T-helper 1 cell treated with Interleukin-12 subunit alpha and Interleukin-12 subunit beta and Interleukin-4 antibody, amounts not matched to agents 30 ng/mL and 1 ng/mL, for 36 hours (primary cell): ENCODE data around the gene ANXA2. TPM values are rescaled to one million over a fixed set of nuclear protein-coding genes. Genes with fewer than 3 reads are reported as not detected.

Source experiments
- intact Hi-C: fragments of 100-400 bp; cut with micrococcal nuclease; formaldehyde crosslinking; loops from one replicate; pipeline ENCODE4 v1.15.1; 2024
- total RNA-seq: library from RNA; stranded (reverse); gene quantifications from 2 replicates; pipeline ENCODE4 v1.2.3, GENCODE V29; 2022

The ANXA2 gene
- total RNA-seq, 1 donor from 2014 or later, result 418 TPM

DNA sequence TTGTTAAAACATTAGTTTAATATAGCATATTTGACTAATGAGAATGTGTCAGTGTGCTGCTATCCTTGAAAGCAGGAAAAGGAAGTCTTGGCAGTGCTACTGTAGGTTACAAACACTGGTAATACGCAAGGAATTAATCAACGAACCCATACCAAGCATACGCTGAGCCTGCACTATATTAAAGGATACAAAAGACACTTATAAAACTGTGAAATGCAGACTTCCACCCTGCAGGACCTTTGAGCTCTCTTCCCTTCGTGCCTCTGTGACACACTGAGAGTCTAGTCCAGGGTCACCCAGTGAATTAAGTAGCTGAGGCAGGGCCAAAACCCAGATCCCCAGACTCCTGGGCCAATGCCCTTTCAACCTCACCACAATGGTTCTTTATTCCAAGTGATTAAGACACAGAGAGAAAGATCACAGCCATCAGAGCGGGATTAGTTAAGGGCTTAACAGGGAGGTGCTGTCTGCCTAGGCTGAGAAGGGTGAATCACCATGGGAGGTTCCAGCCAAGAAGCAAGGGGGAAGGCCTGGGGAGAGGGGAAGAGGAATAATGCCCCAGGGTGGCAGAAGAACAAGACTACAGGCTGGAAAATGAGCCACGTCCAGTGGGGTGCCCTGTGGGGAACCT, 6.8 kb downstream of the ANXA2 start:
- intact Hi-C loops, result loop anchor here (10.0 kb wide), 1 partner anchor 596 kb away; no protein-coding TSS in a partner anchor

DNA sequence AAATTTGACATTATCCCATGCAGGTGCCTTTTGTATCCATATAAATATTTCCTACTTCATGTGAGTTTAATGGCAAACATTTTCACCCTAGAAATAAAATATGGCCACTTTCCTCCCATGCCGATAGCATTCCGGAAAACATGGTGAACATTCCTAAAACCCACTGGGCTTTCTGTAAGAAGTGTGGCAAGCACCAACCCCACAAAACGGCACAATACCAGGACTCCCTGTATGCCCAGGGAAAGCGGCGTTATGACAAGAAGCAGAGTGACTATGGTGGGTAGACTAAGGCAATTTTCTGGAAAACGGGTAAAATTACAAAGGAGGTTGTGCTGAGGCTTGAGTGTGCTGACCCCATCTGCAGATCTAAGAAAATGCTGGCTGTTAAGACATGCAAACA, 7.6 kb downstream of the ANXA2 start:
- intact Hi-C loops, result loop anchor here (10.0 kb wide), 1 partner anchor 595 kb away; no protein-coding TSS in a partner anchor

DNA sequence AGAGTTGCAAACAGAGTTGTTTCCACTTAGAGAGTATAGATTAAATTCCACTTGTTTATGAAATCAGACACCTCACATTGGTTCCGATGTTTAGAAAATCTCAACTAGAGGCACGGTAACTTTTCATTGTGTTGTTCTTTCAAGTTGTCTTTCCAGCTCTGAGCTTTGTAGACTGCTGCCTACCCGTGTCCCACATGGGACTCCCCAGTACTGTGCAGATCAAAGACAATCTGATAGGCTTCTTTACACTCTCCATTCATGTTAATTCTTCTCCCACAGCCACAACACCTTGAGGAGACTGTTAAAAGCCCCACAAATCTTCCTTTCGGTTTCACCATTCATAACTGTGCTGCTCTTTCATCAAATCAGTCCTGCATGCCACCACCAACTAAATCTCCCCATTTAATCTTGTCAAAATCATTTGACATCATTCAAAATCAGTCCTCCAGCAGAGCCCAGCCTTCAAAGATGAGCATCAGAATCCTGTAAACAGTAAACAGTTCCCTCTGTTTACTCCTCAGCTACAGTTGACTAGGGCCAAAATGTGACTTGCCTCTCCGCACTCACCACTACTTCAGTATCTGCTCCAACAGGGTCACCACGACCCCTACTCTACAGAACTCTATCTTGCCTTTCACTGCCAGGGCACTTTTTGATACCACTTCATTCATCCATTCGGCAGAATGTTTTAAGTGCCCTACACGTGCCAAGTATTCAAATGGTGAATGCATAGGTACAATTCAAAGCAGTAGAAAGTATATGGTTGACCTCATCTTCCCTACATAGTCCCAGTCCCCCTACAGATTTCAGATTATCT, 8.3 kb downstream of the ANXA2 start:
- intact Hi-C loops, result loop anchor here (1.0 to 10.0 kb wide), 10 partner anchors 9 to 700 kb away; partner anchors contain the start of genes BNIP2 and ICE2

DNA sequence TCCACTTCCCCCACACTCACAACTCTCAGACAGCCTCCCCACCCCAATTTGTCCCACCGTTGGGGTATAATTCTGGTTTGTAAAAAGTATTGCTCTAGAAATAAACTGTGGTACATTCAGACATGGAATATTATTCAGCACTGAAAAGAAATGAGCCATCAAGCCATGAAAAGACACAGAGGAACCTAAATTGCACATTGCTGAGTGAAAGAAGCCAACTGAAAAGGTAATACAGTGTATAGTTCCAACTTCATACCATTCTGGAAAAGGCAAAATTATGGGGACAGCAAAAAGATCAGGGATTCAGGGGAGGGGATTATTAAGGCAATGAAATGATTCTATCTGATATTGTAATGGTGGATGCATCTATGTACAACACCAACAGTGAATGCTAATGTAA, 10.5 kb downstream of the ANXA2 start:
- intact Hi-C loops, result no loop called here

DNA sequence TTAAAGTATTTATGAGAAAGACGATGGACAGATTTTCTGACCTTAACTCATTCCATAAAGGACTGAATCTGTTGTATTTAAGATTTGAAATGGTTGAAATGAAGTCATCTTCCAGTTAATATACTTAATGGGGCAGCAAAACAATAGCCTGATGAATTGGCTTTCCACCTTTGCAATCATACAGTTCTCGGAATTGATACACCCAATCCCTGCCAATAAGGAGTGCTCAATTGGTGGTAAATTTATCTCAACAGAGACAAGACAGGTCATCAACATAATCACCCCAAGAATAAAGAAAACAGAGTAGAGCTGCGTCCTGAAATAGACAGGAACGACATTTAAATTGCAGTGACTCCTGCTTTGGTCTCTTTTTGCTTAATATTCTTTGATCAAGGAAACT, 11.2 kb downstream of the ANXA2 start:
- intact Hi-C loops, result no loop called here

DNA sequence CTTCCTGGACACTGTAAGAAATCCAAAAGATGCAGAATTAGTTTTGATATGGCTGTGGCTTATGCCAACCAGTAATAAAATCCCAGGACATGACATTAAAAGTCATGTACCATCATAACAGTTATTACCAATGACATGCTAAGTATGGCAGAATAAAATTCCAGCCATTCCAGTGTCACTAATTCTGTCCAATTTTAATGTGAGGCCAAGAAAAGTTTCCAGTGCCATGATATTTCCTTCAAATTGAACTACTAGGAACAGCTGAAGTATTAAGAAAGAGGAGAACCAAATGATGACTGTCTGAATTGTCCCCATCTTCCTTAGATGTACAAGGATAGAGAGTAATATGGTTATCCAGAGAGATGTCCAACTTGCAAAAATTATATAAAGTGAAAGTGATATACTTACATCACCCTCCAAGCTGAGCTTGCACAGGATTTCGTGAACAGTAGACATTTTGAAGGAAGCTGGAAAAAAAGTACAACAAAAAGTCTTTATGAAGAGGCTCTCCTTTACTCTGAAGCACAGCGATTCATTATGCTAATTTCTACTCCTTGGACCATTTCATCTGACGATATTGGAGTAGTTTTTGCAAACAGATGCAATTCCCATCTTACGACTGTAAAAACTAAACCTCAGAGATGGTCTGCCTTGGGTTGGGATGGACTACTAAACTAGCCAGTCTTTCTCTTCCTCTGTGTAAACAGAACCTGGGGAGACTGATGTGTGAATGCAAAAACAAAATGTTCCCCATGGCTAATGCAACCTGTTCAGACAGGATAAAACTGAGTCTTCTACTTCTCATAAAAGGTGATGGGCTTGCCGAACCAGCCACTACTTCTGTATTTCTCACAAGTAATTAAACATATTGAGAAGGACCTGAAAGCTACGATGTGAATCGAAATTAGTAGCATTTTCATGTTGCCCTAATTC, 11.9 kb downstream of the ANXA2 start:
- intact Hi-C loops, result no loop called here

DNA sequence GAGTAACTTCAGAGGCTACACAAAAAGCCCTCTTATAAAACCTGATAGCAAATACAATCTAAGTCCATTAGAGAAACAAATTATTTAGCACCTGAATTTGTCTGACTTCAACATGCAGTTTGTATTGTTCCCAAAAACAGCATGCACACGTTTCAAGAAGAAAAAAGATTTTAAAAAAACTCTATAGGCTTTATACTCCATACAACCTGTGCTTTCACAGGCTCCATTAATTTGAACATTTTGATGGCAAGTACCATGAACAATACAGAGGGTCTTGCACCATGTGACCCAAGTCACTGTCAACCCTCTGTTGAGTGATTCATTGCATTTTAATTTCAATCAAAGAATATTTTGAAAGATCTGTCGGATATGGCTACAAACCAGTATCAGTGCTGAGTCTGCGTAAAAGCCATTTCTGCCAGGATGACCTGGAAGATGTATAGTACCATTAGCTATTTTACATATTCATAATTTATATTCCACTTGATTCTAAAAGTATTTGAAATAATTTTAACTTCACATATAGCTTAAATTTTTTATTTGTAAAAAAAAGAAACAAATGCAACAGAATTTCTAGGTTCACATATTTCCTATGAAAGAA, 13.2 kb downstream of the ANXA2 start:
- intact Hi-C loops, result no loop called here

DNA sequence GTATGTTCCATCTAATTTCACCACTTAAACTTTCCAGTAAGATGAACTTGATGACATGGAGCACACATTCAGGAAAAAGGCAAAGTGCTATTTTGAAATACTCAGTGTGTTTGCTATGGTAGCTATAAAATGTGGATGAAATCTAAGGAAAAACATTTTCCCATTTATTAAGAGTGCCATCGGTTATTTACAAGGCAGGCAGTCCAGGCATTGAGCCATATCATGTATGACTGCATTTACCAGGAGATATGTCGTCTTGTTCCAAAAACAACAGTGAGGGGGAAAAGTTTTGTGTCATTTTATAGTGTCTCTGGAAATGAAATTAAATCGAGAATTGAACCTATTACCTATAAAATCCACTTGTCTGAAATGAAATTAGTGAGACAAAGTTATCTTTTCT, 13.7 kb downstream of the ANXA2 start:
- intact Hi-C loops, result no loop called here

DNA sequence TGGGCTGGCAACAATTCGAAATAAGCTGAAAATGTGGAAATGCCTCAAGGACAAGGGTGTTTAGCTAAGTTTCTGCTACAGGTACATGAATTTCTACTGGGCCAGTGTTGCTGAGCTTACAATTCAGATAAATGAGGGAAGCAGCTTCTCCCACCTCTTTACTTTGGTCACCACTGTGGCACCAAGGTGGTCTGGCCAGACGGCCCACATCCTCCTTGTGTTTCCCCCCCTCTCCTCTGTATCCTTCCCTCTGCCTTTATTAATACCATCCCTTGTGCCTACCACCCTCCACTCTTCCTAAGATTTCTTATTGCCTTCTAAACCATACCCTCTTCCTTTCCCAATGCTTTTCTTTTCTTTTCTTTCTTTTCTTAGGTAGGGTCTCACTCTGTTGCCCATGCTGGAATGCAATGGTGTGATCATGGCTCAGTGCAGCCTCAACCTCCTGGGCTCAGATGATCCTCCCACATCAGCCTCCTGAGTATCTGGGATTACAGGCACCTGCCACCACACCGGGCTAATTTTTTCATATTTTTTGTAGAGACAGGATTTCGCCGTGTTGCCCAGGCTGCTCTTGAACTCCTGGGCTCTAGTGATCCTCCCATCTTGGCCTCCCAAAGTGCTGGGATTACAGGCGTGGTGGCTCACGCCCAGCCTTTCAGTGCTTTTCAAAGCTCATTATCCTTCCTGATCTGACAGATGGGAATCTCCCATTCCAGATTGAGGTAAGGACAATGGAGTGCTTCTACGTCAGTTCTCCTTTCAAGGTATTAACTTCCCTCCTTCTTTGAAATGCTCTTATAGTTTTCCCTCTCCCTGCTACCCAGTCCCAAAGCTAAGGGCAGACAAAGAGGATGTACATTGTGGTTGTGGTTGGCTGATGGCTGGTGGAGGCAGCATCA, 14.8 kb downstream of the ANXA2 start:
- intact Hi-C loops, result no loop called here

DNA sequence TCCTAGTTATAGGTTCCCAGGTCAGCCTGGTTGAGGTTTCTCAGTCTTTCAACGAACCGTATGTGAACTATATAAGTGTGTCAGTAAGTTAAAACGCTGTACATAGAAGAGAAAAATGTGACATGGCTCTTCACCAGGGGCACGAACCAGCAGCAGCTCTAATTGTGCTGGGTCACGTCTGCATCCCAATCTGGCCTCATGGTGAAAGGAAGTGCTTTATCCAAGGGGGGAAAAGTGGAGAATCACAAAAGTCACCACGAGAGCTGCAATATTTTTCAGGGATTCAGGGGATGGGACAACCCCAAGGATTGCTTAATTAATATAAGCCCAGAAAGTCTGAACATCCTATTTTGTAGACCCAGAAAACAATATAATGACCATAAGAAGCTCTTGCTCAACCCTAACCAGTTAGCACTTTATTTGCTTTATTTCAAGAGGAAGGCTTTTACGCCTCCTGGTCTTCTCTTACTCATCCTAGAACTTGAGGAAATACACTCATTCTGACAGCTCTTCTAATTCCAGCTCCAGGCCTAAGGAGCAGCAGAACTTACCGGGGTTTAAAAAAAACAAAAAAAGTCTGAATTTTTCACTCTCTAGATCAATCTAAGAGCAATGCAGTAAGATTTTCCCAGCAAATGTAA, 16.5 kb downstream of the ANXA2 start:
- intact Hi-C loops, result no loop called here

DNA sequence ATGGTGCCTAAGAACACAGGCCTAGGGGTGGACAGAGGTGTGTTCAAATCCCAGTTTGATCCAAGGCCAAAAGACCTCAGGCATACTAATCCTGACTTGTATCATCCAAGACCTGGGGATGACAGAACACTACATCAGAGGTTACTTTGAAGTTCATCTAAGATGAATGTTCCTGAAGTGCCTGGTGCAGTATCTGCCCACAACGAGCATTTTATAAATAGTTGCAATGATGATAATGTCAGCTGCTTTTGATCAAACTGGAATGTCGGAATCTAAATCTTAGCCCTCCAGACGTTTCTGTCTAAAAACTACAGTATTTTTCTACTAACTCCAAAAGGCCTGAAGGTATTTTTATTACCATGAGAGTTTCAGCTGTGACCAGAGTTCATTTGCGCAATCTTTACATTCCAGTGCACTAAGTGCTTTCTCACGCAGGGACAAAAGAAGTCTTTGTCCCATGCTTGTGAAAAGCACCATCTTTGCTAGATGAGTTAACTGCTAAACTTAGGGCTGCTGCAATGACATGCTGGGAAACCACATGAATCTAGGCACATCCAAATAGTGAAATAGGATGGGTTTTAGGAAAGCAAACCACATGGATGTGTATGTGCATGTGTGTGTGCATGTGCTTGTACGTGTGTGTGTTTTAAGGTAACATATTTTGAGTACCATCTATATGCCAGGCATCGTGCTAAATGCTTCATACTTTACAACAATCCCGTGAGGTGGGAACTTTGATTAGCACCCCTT, 18.1 kb downstream of the ANXA2 start:
- intact Hi-C loops, result no loop called here

DNA sequence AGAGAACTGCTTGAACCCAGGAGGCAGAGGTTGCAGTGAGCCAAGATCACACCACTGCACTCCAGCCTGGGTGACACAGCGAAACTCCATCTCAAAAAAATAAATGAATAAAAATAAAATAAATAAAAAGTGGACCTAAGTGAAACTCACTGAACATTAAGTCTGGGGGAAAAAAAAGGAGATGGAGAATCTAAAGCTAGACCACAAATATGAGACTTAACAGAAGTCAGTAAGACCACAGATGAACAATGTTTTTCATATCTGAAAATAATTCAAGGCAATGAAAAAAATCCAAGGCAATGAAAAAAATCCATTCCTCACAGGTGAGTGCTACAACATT, 18.6 kb downstream of the ANXA2 start:
- intact Hi-C loops, result no loop called here

DNA sequence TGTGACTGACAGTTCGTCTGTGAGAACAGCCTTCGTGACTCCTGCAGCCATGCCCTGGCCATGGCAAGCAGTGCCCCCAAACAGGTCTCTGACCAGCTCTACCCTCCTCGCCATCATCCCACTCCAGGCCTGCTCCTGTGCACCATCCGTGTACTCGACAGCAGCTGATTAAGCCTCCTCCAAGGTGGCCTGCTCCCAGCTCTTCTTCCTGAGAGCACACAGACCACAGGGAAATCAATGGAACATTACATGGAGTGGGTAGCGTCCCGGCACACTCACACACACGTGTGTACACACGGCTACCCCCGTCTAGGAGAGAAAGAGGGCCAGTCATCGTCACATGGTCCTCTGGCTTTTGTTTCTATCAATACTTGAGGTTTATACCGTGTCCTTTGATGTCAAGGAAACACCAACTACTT, 21.1 kb downstream of the ANXA2 start:
- intact Hi-C loops, result no loop called here

DNA sequence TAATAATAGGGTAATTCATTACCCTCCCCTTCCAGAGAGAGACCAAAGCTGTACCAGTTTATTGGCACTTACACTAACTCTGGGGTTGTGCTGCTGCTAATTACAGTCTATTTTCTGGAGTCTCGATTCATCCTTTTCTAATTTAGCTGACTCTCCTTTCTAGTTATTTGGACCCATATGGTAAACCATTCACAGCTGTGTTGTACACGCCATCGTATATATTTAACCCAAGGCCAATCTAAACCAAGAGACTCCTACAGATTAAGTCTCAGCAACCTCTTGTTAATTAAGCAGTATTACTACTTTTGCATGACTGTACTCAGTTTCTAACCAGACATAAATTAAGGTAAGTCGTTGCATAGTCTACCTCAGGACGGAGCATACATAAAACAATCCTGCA, 22.5 kb downstream of the ANXA2 start:
- intact Hi-C loops, result no loop called here

DNA sequence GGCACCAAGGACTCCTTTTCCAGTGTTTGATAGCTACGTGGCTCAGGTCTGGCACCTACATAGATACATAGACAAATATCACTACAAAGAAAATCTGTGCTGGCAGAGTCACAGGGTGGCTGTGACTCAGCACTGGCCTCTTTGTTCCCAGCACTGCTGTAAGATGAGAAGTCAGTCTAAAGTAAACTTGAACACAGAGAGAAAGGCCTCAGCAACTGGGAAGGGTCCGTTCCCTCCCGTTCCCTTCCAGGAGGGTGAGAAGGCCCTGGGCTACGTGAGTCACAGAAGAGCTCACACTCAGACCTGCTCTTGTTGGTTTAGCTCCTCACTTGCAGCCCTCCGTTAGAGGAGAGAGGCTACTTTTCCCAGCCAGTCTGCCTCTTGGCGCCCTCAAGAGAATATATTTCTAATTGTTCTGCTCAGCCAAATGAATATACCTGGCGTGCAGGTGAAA, 23.1 kb downstream of the ANXA2 start:
- intact Hi-C loops, result no loop called here

DNA sequence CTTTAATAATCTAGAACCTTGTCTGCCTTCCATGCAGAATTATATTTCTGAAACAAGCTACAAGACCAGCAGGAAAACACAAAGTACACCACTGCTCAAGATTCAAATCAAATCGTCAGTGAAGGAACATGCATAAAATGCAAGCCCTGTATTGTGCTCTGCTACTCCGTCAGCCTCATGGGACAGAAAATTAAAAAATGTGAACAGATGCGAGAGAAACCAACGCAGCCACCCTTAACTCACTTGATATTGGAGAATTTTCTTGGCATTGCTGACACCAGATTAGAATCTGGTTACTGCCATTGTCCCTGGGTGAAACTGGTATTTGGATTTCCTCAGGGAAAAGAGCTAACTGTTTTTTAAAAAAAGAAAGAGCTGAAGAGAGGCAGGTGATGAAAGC, 23.6 kb downstream of the ANXA2 start:
- intact Hi-C loops, result no loop called here

DNA sequence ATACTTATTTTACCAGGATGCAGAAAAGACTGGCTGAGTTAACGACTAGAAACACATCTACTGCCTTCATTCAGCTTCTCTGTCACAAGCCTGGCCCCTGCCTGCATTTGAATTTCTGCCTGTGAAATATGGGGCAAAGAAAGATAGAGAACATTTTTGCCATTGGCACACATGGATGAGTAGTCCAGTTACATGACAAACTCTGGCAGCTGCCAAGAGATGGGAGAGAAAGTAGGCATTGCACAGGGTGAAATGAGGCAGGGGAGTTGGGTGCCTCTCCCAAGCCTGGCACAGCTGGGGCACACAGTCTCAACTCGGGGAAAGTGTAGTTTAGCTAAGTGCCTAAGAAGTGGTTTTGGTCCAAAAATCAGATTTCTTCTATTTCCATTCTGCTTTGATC, 24.0 kb downstream of the ANXA2 start:
- intact Hi-C loops, result no loop called here

DNA sequence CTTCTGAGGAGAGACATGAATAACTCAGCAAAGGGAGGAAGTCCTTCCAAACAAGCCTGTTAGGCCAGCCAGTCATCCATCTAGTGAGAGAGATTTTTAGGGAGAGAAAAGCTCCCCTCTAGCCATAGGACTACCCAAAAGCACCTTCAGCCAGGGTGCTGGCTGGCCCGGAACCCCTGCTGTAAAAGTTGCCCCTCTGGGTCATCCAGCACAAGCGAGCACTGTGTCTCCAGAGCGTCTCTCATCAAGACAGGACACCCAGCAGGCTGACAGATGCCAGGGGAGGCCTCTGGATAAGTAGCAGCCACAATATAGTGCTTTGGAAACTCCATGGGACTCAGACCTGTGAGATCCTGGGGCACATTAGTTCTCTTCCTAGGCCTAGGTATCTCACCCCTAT, 24.5 kb downstream of the ANXA2 start:
- intact Hi-C loops, result no loop called here

DNA sequence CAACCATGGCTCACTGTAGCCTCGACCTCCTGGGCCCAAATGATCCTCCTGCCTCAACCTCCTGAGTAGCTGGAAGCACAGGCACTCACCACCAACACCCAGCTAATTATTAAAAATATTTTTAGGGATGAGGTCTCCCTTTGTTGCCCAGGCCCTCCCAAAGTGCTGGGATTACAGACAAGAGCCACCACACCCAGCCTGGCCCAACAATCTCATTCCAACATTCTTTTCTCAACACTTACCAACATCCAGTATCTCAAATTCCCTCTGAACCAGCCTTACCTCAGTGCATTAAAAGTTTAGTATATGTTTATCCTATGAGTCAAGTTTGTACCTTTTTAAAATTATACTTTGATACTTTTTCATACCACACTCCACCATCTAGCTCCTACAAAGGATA, 25.0 kb downstream of the ANXA2 start:
- intact Hi-C loops, result no loop called here
